Karpas-422 (cell line): ENCODE results near the gene C4orf17. TPM values are rescaled to one million over a fixed set of nuclear protein-coding genes. Genes with fewer than 3 reads are reported as not detected.
"Not testable (repeated sequence)": the region's sequence is repeated elsewhere in the genome, so short reads cannot be mapped to it uniquely, and the experiment has no call there.

Experiments
- DNase-seq: peaks from one replicate; pipeline ENCODE4 v3.0.0-alpha.2; 2015
- H2AFZ ChIP-seq: fragments of 200-600 bp; sonication (generic); 2 replicates; pipeline ENCODE4 v1.6.1; 2014; ENCODE audit warnings: antibody characterized with exemption, low read length, mixed read lengths
- H3K27ac ChIP-seq: fragments of 200-600 bp; sonication (generic); 2 replicates; pipeline ENCODE4 v1.5.1; 2014; ENCODE audit warnings: mild to moderate bottlenecking, low read length, moderate library complexity
- H3K27me3 ChIP-seq: fragments of 200-600 bp; sonication (generic); 2 replicates; pipeline ENCODE4 v1.6.1; 2014; ENCODE audit warnings: low read length, mixed read lengths
- H3K36me3 ChIP-seq: fragments of 200-600 bp; sonication (generic); 2 replicates; pipeline ENCODE4 v1.6.1; 2014; ENCODE audit warnings: low read length, mixed read lengths; ENCODE audit not compliant: insufficient read depth
- H3K4me1 ChIP-seq: fragments of 200-600 bp; sonication (generic); 2 replicates; pipeline ENCODE4 v1.6.1; 2014; ENCODE audit warnings: mild to moderate bottlenecking, low read length, mixed read lengths
- H3K4me2 ChIP-seq: fragments of 200-600 bp; sonication (generic); 2 replicates; pipeline ENCODE4 v1.6.1; 2014; ENCODE audit warnings: low read length, low read depth, mild to moderate bottlenecking; ENCODE audit not compliant: poor library complexity, severe bottlenecking
- H3K4me3 ChIP-seq: fragments of 200-600 bp; sonication (generic); 2 replicates; pipeline ENCODE4 v1.5.1; 2014; ENCODE audit warnings: mild to moderate bottlenecking, antibody characterized with exemption, low read length, mixed read lengths
- H3K79me2 ChIP-seq: fragments of 200-600 bp; sonication (generic); 2 replicates; pipeline ENCODE4 v1.6.1; 2014; ENCODE audit warnings: mild to moderate bottlenecking, low read length, mixed read lengths
- H3K9ac ChIP-seq: fragments of 200-600 bp; sonication (generic); 2 replicates; pipeline ENCODE4 v1.6.0; 2014; ENCODE audit warnings: low read length
- H3K9me2 ChIP-seq: fragments of 200-600 bp; sonication (generic), shearing (Covaris generic); replicated peaks from 2 replicates; pipeline ENCODE4 v1.6.0; 2014; ENCODE audit warnings: mild to moderate bottlenecking, low read length, moderate library complexity; ENCODE audit not compliant: insufficient read depth
- H3K9me3 ChIP-seq: fragments of 300-700, 200-600 bp; sonication (generic); 2 replicates; pipeline ENCODE4 v1.6.1; 2014; ENCODE audit warnings: low read length, mixed read lengths
- H4K20me1 ChIP-seq: fragments of 200-600 bp; sonication (generic); 2 replicates; pipeline ENCODE4 v1.6.1; 2014; ENCODE audit warnings: mild to moderate bottlenecking, antibody characterized with exemption, low read length, low read depth; ENCODE audit not compliant: insufficient read depth
- total RNA-seq: library from RNA; depleted of rRNA; stranded (reverse); fragments of >200 nt; shearing (Covaris generic); gene quantifications from 2 replicates; pipeline ENCODE4 v1.2.3, GENCODE V29; 2014; ENCODE audit warnings: low replicate concordance

Gene C4orf17
- total RNA-seq, 1 experiment from 2014 or later = not detected

- H3K27ac ChIP-seq = no peak overlapping the region
- H3K36me3 ChIP-seq = no peaks in the 10 kb centered on the region
- H3K79me2 ChIP-seq = no peaks in the 10 kb centered on the region
- no peak overlapping the region for H3K4me2 ChIP-seq
- no peaks in the 10 kb centered on the region for H3K9me3 ChIP-seq
- no peaks in the 10 kb centered on the region for H3K9me2 ChIP-seq
- H3K4me3 ChIP-seq = no peak overlapping the region
- H3K4me1 ChIP-seq = peaks cover 5% of the 10 kb centered on the region
- no peaks in the 10 kb centered on the region for H4K20me1 ChIP-seq
- no peak overlapping the region for H3K9ac ChIP-seq
- no peak for DNase-seq
- H2AFZ ChIP-seq = no peak overlapping the region
- no peaks in the 10 kb centered on the region for H3K27me3 ChIP-seq
Measured at GRCh38 chr4:99507762-99508161, 3.1 kb upstream of the C4orf17 start.

- no peak for DNase-seq
- Histone ChIP-seq H3K9me3 (no peaks in the 10 kb centered on the region), H3K4me1 (peaks cover 4% of the 10 kb centered on the region; the same call in 1 of the 2 replicates), H4K20me1 (no peaks in the 10 kb centered on the region), H3K27me3 (no peaks in the 10 kb centered on the region), H3K4me3 (no peak overlapping the region), H2AFZ (no peak overlapping the region), H3K9ac (no peak overlapping the region), H3K27ac (no peak overlapping the region), H3K36me3 (no peaks in the 10 kb centered on the region), H3K4me2 (no peak overlapping the region), H3K9me2 (no peaks in the 10 kb centered on the region), H3K79me2 (no peaks in the 10 kb centered on the region)
Measured at GRCh38 chr4:99518601-99519295, 7.9 kb downstream of the C4orf17 start.

DNA sequence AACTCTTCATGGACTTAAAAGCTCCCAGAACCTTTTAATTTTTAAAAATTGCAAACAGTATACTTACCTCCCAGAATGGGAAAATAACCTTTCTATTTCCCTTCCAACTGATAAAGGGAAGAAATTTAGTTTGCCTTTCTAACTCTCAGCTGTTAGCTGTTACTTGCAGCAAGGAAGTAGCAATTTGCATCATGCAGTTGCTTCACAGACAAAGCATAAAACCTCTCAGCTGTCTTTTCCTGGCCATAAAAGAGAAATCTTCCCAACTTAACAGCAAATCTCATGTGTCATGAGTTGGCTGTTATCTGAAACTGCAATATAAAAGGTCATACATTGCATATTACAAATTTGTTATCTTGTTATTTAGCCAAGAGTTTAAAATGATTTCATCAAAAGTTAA is 18.4 kb downstream of the C4orf17 start:
- Histone ChIP-seq H3K79me2 (no peaks in the 10 kb centered on the region), H3K4me1 (no peaks in the 10 kb centered on the region), H3K27me3 (no peaks in the 10 kb centered on the region), H2AFZ (no peak overlapping the region), H3K4me3 (no peak overlapping the region), H3K27ac (no peak overlapping the region), H3K36me3 (no peaks in the 10 kb centered on the region), H3K4me2 (no peak overlapping the region), H3K9ac (no peak overlapping the region), H3K9me2 (no peaks in the 10 kb centered on the region), H4K20me1 (no peaks in the 10 kb centered on the region), H3K9me3 (no peaks in the 10 kb centered on the region)
- DNase-seq = no peak

- H3K79me2 ChIP-seq = no peaks in the 10 kb centered on the region
- no peak overlapping the region for H3K4me3 ChIP-seq
- no peaks in the 10 kb centered on the region for H3K27me3 ChIP-seq
- H3K4me1 ChIP-seq = no peaks in the 10 kb centered on the region
- no peaks in the 10 kb centered on the region for H3K36me3 ChIP-seq
- H3K9me3 ChIP-seq = no peaks in the 10 kb centered on the region
- H3K4me2 ChIP-seq = no peak overlapping the region
- no peak overlapping the region for H2AFZ ChIP-seq
- no peaks in the 10 kb centered on the region for H4K20me1 ChIP-seq
- H3K9ac ChIP-seq = no peak overlapping the region
- H3K27ac ChIP-seq = no peak overlapping the region
- no peak for DNase-seq
- no peaks in the 10 kb centered on the region for H3K9me2 ChIP-seq
Measured at GRCh38 chr4:99529956-99530355, 19.1 kb downstream of the C4orf17 start.

- H3K79me2 ChIP-seq, H3K9me3 ChIP-seq, H3K9ac ChIP-seq, DNase-seq, H3K27me3 ChIP-seq, H3K4me1 ChIP-seq, H4K20me1 ChIP-seq, H2AFZ ChIP-seq, H3K4me2 ChIP-seq, H3K36me3 ChIP-seq, H3K4me3 ChIP-seq, H3K9me2 ChIP-seq, H3K27ac ChIP-seq: not testable (repeated sequence)
Measured at GRCh38 chr4:99534699-99535098, 23.9 kb downstream of the C4orf17 start.

DNA sequence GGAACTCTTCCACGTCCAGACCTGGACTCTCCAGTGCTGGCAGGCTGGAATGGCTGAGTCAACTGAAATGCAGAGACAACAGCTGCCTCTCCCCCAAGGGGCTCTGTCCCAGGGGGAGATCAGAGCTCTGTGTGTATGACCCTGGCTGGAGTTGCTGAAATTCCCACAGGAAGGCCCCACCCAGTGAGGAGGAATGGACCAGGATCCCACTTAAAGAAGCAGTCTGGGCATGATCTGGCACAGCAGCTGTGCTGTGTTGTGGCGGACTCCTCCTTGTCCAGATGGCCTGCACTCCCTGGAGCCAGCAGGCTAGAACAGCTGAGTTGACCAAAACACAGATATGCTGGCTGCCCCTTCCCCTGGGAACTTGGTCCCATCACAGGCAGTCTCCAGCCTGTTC is 25.4 kb downstream of the C4orf17 start:
- H3K9ac ChIP-seq = no peak overlapping the region
- H3K4me2 ChIP-seq = no peak overlapping the region

GRCh38 chr4:99536848-99537247 is 26.0 kb downstream of the C4orf17 start:
- Histone ChIP-seq H3K4me1 (no peaks in the 10 kb centered on the region), H3K36me3 (no peaks in the 10 kb centered on the region), H4K20me1 (no peaks in the 10 kb centered on the region), H3K4me3 (no peak overlapping the region), H3K9me3 (no peaks in the 10 kb centered on the region), H3K27ac (no peak overlapping the region), H3K27me3 (no peaks in the 10 kb centered on the region), H3K4me2 (no peak overlapping the region), H3K9ac (no peak overlapping the region), H3K79me2 (no peaks in the 10 kb centered on the region), H3K9me2 (no peaks in the 10 kb centered on the region), H2AFZ (no peak overlapping the region)
- DNase-seq = no peak

More for the DNA sequence above, 25.4 kb downstream of the C4orf17 start:
- Histone ChIP-seq H3K79me2 (no peaks in the 10 kb centered on the region), H3K9me3 (no peaks in the 10 kb centered on the region), H3K27me3 (no peaks in the 10 kb centered on the region), H4K20me1 (no peaks in the 10 kb centered on the region), H3K4me1 (no peaks in the 10 kb centered on the region), H3K36me3 (no peaks in the 10 kb centered on the region), H3K4me3 (no peak overlapping the region), H3K9me2 (no peaks in the 10 kb centered on the region), H2AFZ (no peak overlapping the region), H3K27ac (no peak overlapping the region)
- DNase-seq = no peak

- Histone ChIP-seq H3K27me3 (no peaks in the 10 kb centered on the region), H3K36me3 (no peaks in the 10 kb centered on the region), H3K79me2 (no peaks in the 10 kb centered on the region), H2AFZ (no peak overlapping the region), H3K9me2 (no peaks in the 10 kb centered on the region), H3K9ac (no peak overlapping the region), H3K4me1 (no peaks in the 10 kb centered on the region), H3K4me3 (no peak overlapping the region), H4K20me1 (no peaks in the 10 kb centered on the region), H3K9me3 (no peaks in the 10 kb centered on the region), H3K27ac (no peak overlapping the region), H3K4me2 (no peak overlapping the region)
- DNase-seq = no peak
Measured at GRCh38 chr4:99537674-99538073, 26.9 kb downstream of the C4orf17 start.
